Fibroblast of lung (primary cell): ENCODE measurements around the gene PRKAG2.

Source experiments
- EZH2 ChIP-seq: IDR thresholded peaks from 2 replicates; pipeline ENCODE4 v1.5.1; 2012; ENCODE audit warnings: low read length, control low read depth, mild to moderate bottlenecking; ENCODE audit errors: missing control alignments
- TF ChIP-seq, protein P1 (sequence below), 2 donors: IDR thresholded peaks in 1 of 2; conservative IDR thresholded peaks in 1 of 2; 1 replicate in 1 of 2; 2 replicates in 1 of 2; pipeline ENCODE4 v1.5.1; 2011 to 2012; ENCODE audit warnings: low read length in 2 of 2, control low read depth in 1 of 2, inconsistent platforms in 1 of 2, low read depth in 1 of 2, mild to moderate bottlenecking in 1 of 2

- TF ChIP-seq, protein P1, sequence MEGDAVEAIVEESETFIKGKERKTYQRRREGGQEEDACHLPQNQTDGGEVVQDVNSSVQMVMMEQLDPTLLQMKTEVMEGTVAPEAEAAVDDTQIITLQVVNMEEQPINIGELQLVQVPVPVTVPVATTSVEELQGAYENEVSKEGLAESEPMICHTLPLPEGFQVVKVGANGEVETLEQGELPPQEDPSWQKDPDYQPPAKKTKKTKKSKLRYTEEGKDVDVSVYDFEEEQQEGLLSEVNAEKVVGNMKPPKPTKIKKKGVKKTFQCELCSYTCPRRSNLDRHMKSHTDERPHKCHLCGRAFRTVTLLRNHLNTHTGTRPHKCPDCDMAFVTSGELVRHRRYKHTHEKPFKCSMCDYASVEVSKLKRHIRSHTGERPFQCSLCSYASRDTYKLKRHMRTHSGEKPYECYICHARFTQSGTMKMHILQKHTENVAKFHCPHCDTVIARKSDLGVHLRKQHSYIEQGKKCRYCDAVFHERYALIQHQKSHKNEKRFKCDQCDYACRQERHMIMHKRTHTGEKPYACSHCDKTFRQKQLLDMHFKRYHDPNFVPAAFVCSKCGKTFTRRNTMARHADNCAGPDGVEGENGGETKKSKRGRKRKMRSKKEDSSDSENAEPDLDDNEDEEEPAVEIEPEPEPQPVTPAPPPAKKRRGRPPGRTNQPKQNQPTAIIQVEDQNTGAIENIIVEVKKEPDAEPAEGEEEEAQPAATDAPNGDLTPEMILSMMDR (conservative IDR thresholded peaks at IDR 0.05 in 1 of 2, IDR thresholded peaks at IDR 0.05 in 1 of 2; ENCODE audit: low read depth in 1 of 2, low read length in 2 of 2) = no peak
- TF ChIP-seq EZH2 = no peak
Observed at GRCh38 chr7:151836927-151837205, 40.0 kb downstream of the PRKAG2 start.
